ENCODE measurements around the gene SLC47A1. TPM values are rescaled to one million over a fixed set of nuclear protein-coding genes. Genes with fewer than 3 reads are reported as not detected.

Gene SLC47A1
- total and polyA plus RNA-seq, 4 donors = 34.8 to 69.2 (median 37.2) TPM

GRCh38 chr17:19537111-19537510, 3.5 kb downstream of the SLC47A1 start (continued):
- TF ChIP-seq CTCF (IDR thresholded peaks at IDR 0.05; ENCODE audit: low read depth, low read length, missing input control) (no peak), FOXA1 (IDR thresholded peaks at IDR 0.05) (no peak), ATF3 (IDR thresholded peaks at IDR 0.05) (no peak), HNF4G (IDR thresholded peaks at IDR 0.05) (no peak), NR2F2 (IDR thresholded peaks at IDR 0.05) (no peak), RXRA (IDR thresholded peaks at IDR 0.05) (no peak), SP1 (IDR thresholded peaks at IDR 0.05) (no peak), TAF1 (conservative IDR thresholded peaks at IDR 0.05) (no peak), YY1 (IDR thresholded peaks at IDR 0.05) (no peak), JUND (IDR thresholded peaks at IDR 0.05) (no peak), ZBTB33 (IDR thresholded peaks at IDR 0.05) (no peak)

GRCh38 chr17:19538095-19539039, 4.7 kb downstream of the SLC47A1 start:
- DNase-seq (ENCODE audit: low spot score) = peak; percentile 69
- 55% methylated on average over 14 of the region's 14 CpGs for WGBS
- no peaks in the 10 kb centered on the region for H3K9me3 ChIP-seq (ENCODE audit: control insufficient read depth in 4 of 4, low read length in 3 of 4)
- no peaks in the 10 kb centered on the region for H3K27me3 ChIP-seq (ENCODE audit: control insufficient read depth in 4 of 4, insufficient read depth in 4 of 4, low read length in 3 of 4)
- peak; percentile 43 for TF ChIP-seq FOXA2 (IDR thresholded peaks at IDR 0.05)
- peak; percentile 79 for TF ChIP-seq ZBTB33 (IDR thresholded peaks at IDR 0.05)
- peak; percentile 89 for TF ChIP-seq YY1 (IDR thresholded peaks at IDR 0.05)
- TF ChIP-seq NR2F2 (IDR thresholded peaks at IDR 0.05) = no peak
- TF ChIP-seq RAD21 (IDR thresholded peaks at IDR 0.05) = peak; percentile 21 to 32
- peak; percentile 32 to 64 for TF ChIP-seq JUND (IDR thresholded peaks at IDR 0.05)
- TF ChIP-seq TAF1 (conservative IDR thresholded peaks at IDR 0.05) = no peak
- TF ChIP-seq EGR1 (IDR thresholded peaks at IDR 0.05; ENCODE audit: low read depth in 2 of 2) = no peak
- peak; percentile 64 for TF ChIP-seq FOXA1 (IDR thresholded peaks at IDR 0.05)
- TF ChIP-seq RXRA (IDR thresholded peaks at IDR 0.05) = peak; percentile 86 to 94
- TF ChIP-seq REST (IDR thresholded peaks at IDR 0.05) = peak; percentile 74
- peak in 1 of 2 donors; percentile 24 for TF ChIP-seq GABPA (IDR thresholded peaks at IDR 0.05 in 1 of 2, conservative IDR thresholded peaks at IDR 0.05 in 1 of 2)
- peak; percentile 78 for TF ChIP-seq SP1 (IDR thresholded peaks at IDR 0.05)
- TF ChIP-seq HNF4G (IDR thresholded peaks at IDR 0.05) = peak; percentile 71
- peak; percentile 86 to 91 for TF ChIP-seq HNF4A (conservative IDR thresholded peaks at IDR 0.05)
- TF ChIP-seq ATF3 (IDR thresholded peaks at IDR 0.05) = no peak
- TF ChIP-seq MAX (IDR thresholded peaks at IDR 0.05) = peak; percentile 88
- TF ChIP-seq CTCF (IDR thresholded peaks at IDR 0.05; ENCODE audit: low read depth, low read length, missing input control) = no peak
- peak overlapping the region; percentile 77 to 91 for H3K27ac ChIP-seq (ENCODE audit: low read depth in 1 of 2, low read length in 2 of 2)
- H3K36me3 ChIP-seq (ENCODE audit: control insufficient read depth in 4 of 4, insufficient read depth in 3 of 4, low read depth in 1 of 4, low read length in 3 of 4) = no peaks in the 10 kb centered on the region
- H3K9ac ChIP-seq (ENCODE audit: low read depth in 1 of 2, low read length in 2 of 2) = no peak overlapping the region
- no peak overlapping the region for H3K4me3 ChIP-seq (ENCODE audit: low read depth in 1 of 3, low read length in 3 of 3)
- peaks cover 14 to 76% (median 64%) of the 10 kb centered on the region in 4 donors for H3K4me1 ChIP-seq (ENCODE audit: control insufficient read depth in 4 of 4, insufficient read depth in 4 of 4, low read length in 3 of 4)
